Neural crest cell (in vitro differentiated cells): Measurements from ENCODE around the gene GPR26. TPM values are rescaled to one million over a fixed set of nuclear protein-coding genes. Genes with fewer than 3 reads are reported as not detected.

Experiments used
- DNase-seq: peaks from one replicate; pipeline ENCODE4 v3.0.0; 2021; ENCODE audit warnings: low read depth, mixed read lengths, low spot score
- H3K27ac Mint-ChIP-seq: one replicate; pipeline ENCODE4 v1.8.0; 2021; ENCODE audit warnings: mild to moderate bottlenecking, mixed read lengths; ENCODE audit not compliant: unreplicated experiment
- H3K27me3 Mint-ChIP-seq: 2 replicates; pipeline ENCODE4 v1.8.0; 2021; ENCODE audit warnings: low read depth, mild to moderate bottlenecking, mixed read lengths
- H3K36me3 Mint-ChIP-seq: 2 replicates; pipeline ENCODE4 v1.8.0; 2021; ENCODE audit warnings: low read depth, mild to moderate bottlenecking, mixed read lengths
- H3K4me1 Mint-ChIP-seq: 2 replicates; pipeline ENCODE4 v1.8.0; 2021; ENCODE audit warnings: mixed read lengths
- H3K4me3 Mint-ChIP-seq: one replicate; pipeline ENCODE4 v1.8.0; 2021; ENCODE audit warnings: mild to moderate bottlenecking, mixed read lengths
- H3K9me3 Mint-ChIP-seq: 2 replicates; pipeline ENCODE4 v1.8.0; 2021; ENCODE audit warnings: mixed read lengths
- CTCF ChIP-seq: fragments of 200-600 bp; sonication (generic); conservative IDR thresholded peaks from 2 replicates; pipeline ENCODE4 v1.5.0; 2021; ENCODE audit warnings: antibody characterized with exemption, mild to moderate bottlenecking
- total RNA-seq: library from RNA; stranded (reverse); gene quantifications from 2 replicates; pipeline ENCODE4 v1.2.1, GENCODE V29; 2021

The GPR26 gene
- total RNA-seq, 1 donor from 2014 or later: not detected

GRCh38 chr10:123683865-123684264 is 17.7 kb downstream of the GPR26 start:
- Mint-ChIP-seq H3K4me1 (no peaks in the 10 kb centered on the region), H3K36me3 (no peaks in the 10 kb centered on the region), H3K27ac (no peak overlapping the region), H3K9me3 (no peaks in the 10 kb centered on the region), H3K4me3 (no peak overlapping the region), H3K27me3 (peaks cover 25% of the 10 kb centered on the region)
- no peak for TF ChIP-seq CTCF
- no peak for DNase-seq

- no peak overlapping the region for H3K27ac Mint-ChIP-seq
- H3K9me3 Mint-ChIP-seq: no peaks in the 10 kb centered on the region
- peaks cover 20% of the 10 kb centered on the region for H3K27me3 Mint-ChIP-seq
- DNase-seq: no peak
- TF ChIP-seq CTCF: no peak
- H3K36me3 Mint-ChIP-seq: no peaks in the 10 kb centered on the region
- no peak overlapping the region for H3K4me3 Mint-ChIP-seq
- H3K4me1 Mint-ChIP-seq: no peaks in the 10 kb centered on the region
Measured at GRCh38 chr10:123685260-123685659, 19.1 kb downstream of the GPR26 start.

- Mint-ChIP-seq H3K27ac (no peak overlapping the region), H3K27me3 (peaks cover 19% of the 10 kb centered on the region), H3K4me3 (no peak overlapping the region), H3K36me3 (no peaks in the 10 kb centered on the region), H3K9me3 (no peaks in the 10 kb centered on the region), H3K4me1 (no peaks in the 10 kb centered on the region)
- DNase-seq: peak; percentile 5
- TF ChIP-seq CTCF: no peak
Measured at GRCh38 chr10:123687758-123688157, 21.6 kb downstream of the GPR26 start.

GRCh38 chr10:123689880-123690279 is 23.7 kb downstream of the GPR26 start:
- Mint-ChIP-seq H3K36me3 (no peaks in the 10 kb centered on the region), H3K27me3 (peaks cover 23% of the 10 kb centered on the region), H3K9me3 (no peaks in the 10 kb centered on the region), H3K4me1 (no peaks in the 10 kb centered on the region), H3K4me3 (no peak overlapping the region), H3K27ac (no peak overlapping the region)
- no peak for TF ChIP-seq CTCF
- DNase-seq: no peak

- H3K4me3 Mint-ChIP-seq: no peak overlapping the region
- H3K4me1 Mint-ChIP-seq: peaks cover 4% of the 10 kb centered on the region
- TF ChIP-seq CTCF: no peak
- no peak for DNase-seq
- H3K27ac Mint-ChIP-seq: no peak overlapping the region
- no peaks in the 10 kb centered on the region for H3K9me3 Mint-ChIP-seq
- H3K36me3 Mint-ChIP-seq: no peaks in the 10 kb centered on the region
- peaks cover 32% of the 10 kb centered on the region for H3K27me3 Mint-ChIP-seq
Measured at GRCh38 chr10:123703195-123703790, 37.1 kb downstream of the GPR26 start.
